UCSD-AML1 (cell line): ENCODE results near the gene UMODL1.

Experiments used
- DNase-seq: peaks from one replicate; lab custom pipeline; 2025; ENCODE audit not compliant: unreplicated experiment; lab: John Stamatoyannopoulos, UW

Gene UMODL1

DNA sequence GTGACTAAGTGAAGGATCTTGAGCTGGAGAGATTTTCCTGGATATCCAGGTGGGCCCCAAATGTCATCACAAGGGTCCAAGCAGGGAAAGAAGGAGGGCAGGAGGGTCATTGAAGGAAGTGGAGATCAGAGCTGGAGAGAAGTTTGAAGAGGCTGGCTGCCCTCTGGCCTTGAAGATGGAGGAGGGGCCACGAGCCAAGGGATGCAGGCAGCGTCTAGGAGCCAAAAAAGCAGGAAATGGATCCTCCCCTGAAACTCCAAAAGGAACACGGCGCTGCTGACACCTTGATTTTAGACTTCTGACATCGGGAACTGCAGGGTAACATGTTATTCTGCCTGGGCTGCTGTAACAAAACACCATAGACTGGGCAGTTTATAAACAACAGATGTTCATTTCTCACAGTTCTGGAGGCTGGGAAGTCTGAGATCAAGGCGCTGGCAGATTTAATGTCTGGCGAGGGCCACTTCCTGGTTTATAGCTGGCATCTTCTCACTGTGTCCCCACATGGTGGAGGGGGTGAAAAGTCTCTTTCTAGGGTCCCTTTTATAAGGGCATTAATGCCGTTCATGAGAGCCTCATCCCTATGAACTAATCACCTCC, 32.2 kb upstream of the UMODL1 start:
- no peak for DNase-seq

DNA sequence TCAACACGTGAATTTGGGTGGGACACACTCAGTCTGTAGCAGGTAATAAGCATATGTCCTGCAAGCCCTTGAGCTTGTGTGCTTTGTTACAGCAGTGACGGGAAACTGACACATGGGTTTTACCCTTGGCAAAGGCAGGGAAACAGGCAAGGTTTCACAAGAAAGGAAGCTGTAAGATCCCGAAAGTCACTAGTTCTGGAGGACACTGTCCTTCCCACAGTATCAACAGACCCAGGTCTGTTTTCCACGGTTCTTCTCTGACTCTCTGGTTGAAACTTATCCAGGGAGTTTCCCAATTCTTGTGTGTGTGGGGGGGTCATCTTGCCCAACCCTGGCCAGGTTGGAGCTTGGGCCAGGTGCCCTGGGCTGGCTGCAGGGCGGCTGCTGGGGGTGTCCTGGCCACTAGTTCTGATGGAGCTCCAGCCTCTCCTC, 31.6 kb upstream of the UMODL1 start:
- no peak for DNase-seq

DNA sequence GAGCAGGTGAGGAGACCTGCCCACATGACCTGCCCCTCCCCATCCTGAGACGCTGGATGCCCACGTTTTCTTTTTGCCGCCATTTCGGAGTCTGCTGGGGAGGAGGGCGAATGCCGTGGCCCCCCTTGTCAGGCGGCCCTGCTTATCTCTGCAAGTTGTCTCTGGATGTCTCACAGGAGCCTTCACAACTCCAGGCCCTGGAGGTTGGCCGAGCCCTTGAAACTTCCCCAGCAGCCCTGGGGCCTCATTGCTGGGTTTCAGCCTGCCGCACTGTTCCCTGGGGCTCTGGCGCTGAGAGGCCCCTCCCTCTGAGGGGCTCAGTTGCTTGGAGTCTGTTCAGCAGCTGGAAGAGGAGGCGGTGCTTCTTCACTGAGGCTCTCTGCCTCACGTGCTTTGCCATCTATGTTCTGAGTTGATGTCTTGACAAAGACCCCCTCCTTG, 31.2 kb upstream of the UMODL1 start:
- DNase-seq, result no peak

DNA sequence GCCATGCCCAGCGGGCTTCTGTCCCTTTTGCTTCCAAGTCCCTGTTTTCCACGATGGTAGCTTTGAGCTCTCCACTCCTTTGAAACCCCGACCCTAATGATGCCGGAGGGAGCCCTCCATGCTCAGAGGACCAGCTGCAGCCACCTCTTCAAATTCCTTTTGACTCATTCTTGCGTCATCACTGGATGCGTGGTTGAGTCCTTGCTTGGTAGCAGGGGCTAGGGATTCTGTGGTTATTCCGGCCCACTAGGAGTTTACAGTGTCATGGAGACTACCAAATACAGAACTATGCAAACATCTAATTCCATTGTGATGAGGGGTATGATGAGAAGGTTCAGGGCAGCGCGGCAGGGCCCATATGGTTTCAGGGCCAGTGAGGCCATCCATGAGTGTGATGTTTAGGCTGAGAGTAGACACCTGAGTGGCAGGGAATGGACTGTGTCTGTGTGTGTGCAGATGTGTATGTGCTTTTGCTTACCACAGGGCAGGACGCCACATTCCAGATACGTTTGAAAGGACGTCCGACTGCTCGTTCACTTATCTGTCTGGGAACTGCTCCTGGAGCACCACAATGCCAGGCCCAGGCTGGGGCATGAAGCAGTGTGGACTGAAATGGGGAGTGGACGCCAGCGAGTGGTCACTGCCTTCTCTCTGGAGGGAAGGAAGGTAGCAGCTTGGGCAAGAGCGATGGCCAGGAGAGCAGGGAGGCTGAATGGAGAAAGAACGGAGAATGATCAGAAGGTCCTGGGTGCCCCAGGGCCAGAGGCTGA, 30.5 kb upstream of the UMODL1 start:
- no peak for DNase-seq

DNA sequence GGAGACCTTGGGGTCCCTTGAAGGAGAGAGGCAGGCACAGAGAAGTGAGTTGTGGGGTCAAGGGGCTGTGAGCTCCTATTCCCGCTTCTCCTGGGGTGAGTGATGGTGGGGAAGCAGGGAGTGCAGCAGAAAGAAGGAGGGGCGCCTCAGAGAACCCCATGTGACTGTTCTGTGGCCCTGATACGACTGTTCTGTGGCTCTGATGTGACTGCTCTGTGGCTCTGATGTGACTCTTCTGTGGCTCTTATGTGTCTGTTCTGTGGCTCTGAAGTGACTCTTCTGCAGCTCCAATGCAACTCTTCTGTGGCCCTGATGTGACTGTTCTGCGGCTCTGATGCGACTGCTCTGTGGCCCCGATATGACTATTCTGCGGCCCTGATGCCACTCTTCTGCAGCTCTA, 29.9 kb upstream of the UMODL1 start:
- no peak for DNase-seq

DNA sequence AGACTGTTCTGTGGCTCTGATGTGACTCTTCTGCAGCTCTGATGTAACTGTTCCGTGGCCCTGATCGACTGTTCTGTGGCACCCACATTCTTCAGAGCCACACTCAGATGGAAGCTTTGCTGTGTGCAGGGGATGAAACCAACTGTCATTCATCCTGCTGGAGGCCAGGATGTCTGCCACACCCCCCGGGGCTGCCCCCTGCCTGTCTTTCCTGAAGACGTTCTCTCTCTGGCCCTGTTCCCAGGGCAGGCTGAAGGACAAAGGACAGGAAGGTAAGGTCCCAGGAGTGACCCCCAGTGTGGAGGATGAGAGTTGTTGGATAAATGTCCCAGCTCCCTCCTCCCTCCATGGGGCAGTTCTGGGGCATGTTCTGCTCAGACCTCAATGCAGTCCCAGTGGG, 29.4 kb upstream of the UMODL1 start:
- no peak for DNase-seq

DNA sequence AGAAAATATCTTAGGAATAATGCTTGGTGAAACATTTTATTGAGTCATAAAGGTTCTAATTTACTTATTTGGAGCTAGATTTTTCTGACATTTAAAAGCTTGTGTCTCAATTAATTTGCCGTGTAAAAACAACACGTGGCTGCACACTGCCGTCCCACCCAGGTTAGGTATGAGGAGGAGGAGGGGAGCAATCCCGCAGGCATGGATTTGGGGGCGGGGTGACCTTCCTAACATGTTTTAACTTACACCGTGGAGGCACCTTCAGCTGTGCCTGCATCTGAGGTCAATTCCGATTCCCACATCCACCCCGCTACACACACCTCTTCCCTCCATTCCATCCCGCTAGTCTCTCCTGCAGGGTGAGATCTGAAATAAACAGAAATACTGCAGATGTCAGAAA, 28.5 kb upstream of the UMODL1 start:
- no peak for DNase-seq

DNA sequence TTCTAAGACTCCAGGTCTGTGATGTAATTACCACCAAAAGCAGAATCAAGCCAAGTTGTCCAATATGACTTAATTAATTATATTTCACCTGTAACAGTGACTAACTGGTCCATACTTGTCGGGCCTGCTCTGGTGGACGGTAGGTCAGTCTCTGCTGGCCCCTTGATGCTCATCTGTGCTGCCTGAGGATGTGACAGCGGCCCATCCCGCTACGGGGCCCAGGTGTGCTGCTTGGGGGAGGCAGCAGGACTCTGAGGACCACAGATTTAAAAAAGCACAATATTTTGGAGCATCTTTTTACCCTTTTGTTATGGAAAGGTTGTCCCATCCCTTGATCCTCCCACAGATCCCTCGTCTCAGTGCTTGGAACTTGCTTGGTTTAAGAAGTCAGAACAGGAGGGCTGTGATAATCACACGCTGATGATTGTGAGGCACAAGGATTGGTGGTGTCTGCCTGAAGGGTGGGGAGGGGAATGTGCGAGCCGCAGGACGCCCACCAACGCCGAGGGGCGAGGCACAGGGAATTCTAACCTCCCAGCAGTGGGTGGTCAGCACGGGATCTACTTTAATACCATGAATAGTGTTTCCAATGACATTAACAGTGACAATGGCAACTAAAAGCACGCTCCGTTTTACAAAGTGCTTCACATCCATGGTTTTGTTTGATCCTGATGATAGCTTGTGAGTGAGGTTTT, 27.8 kb upstream of the UMODL1 start:
- DNase-seq, result no peak

DNA sequence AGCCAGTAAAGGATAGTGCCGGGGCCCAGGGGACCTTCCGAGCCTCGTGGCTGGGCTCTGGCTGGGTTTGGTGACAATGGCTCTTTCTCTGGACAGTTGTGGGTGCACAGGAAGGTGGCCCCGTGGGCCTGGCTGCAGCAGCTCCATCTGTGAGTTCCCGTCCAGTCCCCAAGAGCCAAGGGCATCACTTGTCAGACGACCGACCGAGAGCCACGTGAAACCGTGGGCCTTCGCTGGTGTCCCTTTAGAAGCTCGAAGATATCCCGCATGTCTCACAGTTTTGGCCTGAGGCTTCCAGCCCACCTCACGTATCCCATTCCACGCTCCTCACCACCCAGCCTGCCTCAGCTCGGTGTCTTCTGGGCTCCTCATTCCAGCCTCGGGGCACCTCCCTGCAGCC, 27.2 kb upstream of the UMODL1 start:
- no peak for DNase-seq

DNA sequence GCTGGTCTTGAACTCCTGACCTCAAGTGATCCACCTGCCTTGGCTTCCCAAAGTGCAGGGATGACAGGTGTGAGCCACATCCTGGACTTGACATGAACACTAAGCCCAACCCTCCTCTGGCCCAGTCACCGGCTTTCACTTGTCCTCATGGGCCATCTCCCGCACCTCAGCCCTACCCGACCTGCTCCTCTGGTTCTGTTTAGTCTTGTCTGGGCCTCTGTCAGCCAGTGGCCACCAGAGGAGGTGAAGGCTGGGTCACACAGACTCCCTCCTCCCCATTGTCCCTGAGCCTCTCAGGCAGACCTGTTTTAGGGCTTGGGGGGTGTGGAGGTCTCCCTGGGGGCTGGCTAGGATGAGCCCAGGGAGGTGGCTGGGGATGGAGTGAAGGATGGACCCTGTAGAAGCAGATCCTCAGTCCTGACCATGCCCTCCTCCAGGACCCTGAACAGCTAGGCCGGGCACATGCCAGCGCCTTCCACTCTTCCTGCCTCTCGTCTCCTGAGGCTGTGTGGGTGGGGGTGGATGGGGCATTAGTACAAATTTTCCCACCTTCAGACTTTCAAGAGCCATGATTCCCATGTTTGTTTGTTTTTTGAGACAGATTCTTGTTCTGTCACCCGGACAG, 26.1 kb upstream of the UMODL1 start:
- no peak for DNase-seq

DNA sequence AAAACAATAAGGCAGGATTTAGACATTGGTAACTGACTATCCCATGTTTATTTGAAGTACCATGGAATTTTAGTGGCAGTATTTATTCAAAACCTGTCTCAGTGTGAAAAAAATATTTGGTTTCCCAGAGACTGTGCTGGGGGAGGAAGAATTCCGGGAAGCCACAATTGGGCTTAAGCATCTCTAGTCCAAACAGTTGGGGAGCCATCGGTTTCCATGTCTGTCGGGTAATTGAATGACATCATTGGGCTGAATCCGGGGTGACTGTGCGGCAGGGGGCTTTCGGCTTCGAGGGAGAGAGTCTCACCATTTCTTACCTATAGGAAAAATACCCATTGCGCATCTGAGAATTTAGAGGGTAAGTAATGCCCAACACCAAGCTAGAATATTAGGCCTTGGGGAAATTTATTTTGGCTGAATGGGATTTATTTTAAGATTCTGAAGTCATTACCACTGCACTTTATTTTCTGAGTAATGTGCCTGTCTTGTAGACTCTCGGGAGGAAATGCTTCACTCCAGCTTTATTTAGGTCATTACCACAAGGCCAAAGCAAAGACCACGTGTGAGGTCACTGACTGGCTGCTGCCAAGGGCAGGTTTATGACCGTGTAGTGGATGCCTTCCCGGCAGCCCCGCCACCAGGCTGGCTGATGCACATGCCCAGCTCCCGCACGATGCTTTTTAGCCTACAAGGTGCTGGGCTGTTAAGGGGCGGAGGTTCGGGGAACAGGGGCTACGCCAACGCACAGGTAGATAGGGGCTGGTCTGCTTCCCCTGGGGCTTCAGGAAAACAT, 23.1 kb upstream of the UMODL1 start:
- peak; percentile 33 for DNase-seq

DNA sequence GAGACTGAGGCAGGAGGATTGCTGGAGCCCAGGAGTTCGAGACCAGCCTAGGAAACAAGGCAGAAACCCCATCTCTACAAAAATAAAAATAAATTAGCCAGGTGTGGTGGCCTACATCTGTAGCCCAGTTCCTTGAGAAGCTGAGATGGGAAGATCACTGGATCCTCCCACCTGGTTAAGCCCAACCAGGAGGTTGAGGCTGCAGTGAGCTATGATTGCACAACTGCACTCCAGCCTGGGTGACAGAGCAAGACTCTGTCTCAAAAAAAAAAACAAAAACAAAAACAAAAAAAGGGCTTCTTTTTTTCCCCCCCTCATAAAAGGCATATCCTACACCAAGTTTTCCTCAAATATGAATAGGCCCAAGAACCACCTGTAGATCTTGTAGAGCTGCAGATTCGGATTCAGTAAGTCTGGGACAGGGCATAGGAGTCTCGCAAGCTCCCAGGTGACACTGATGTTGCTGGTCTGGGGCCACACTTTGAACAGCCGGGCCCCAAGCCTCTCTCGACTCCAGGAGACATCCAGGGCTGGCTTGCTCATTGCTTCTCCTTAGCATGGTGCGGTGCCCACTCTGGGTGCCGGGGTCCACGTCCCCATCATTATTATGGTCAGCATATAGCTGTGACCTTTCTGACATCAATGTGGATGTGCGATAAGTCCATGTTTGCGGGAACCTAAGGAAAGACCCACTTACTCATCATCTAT, 22.1 kb upstream of the UMODL1 start:
- no peak for DNase-seq

DNA sequence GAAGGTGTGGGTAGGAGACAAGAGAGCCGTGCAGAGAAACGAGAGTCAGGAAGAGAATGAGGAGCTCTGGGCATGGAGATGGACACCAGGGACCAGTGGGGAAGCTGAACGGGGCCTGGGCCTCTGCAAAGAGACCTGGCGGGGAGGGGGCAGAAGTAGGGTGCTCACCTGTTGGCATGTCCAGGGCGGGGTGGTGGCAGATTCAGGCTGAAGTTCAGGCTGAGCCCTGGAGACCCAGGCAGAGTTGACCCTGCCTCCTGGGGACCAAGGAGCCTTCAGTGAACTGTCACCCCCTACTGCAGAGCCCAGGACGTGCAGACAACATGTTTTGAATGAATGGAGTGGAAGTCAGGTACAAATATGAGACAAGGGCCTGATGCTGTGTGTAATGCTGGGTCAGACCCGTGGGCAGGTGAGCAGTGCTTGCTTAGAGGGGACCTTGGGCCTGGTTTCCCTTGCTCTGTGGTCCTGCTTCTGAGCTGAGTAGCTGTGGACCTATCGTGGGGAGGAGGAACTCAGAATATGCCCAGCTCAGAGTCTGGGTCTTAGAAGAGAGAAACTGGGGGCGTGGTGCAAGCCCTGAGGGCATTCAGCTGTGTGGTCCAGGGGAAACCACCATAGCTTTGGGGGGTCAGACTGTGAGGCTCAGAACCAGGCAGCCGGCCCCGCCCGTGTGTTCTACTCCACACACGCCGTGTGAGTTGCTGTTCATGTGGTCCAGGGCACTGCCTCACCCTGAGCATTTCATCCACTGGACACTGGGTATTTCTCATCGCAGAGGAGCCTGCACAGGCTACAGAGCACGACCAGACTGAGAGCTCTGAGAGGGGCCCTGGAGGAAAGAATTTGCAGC, 21.3 kb upstream of the UMODL1 start:
- DNase-seq, result no peak

DNA sequence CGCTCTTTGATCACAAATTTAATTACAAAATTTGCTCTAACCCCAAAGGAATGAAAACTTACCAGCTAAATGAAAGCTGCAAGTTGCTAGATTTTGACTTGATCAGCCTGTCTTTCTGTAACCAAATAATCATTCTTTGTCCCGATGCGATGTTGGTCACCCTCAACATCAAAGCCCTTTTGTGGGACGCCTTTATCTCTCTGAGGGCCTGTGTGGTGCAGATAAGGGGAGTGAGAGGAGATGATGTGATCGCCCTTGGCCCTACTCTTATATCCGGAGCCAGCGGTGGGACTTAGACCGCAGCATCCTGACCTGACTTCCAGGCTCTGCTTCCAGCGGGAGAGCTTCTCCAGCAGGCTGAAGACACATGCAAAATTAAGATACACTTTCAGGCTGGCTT, 19.3 kb upstream of the UMODL1 start:
- DNase-seq, result peak; percentile 72

DNA sequence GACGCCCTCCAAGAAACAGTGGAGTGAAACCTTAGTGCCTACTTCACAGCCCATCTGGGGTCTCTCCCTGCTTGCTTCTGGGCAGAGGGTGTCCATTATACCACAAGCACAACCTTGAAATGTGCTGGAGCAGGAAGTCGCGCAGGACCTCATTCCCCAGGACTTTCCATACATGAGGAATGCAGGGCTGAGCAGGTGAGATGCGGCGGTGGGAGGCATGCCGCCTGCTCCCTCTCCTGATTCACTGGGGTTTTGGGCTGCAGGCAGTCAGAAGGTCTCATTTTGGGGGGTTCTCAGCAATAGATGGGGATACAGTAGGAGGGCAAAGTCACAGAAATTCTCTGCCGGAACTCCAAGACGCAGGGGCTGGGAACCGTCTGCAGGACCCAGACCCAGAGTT, 15.7 kb upstream of the UMODL1 start:
- DNase-seq, result no peak

DNA sequence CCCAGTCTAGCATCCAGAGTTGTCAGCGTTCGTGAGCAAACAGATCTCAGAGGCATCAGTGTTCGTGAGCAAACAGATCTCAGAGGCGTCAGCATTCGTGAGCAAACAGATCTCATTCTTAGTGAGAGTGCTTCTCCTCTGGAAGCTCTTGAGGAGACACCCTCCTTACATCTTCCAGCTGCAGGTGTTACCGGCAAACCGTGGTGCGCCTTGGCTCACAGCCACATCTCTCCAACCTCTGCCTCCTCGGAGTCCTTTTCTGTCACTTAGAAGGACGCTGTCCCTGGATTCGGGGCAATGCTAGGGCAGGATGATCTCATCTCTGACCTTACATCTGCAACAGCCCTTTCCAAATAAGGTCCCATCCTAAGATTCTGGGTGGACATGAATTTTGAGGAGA, 14.6 kb upstream of the UMODL1 start:
- no peak for DNase-seq

DNA sequence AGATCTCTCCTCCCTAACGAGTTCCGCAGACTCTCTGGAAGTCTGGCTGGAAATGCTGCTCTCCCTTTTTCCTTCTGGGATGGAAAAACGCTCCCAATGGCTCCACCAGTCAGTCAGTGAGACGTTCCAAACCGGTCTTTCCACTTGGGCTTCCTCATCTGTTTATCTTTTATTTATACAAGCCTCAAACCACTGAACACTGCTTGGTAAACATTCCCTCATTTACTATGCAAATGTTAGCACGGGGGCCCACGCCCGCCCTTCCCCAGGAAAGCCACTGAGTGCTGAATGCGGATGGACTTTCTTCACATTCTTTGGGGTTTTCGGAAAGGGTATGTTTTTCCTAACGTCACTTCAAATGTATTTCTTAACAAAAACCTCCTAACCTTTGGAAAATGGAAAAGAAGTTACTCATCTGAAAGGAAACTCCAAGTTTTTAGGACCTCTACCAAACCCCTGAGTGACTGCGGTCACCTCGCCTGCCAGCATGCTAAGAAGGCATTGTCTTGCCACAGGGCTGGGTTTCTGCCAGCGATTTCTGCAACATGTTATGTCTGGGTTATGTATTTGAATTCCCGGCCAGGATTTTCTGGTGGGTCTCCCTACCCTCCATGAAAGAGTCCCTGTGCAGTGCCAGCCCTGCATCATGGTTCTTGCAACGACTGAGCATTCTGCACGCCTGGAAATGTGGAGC, 14.0 kb upstream of the UMODL1 start:
- no peak for DNase-seq

DNA sequence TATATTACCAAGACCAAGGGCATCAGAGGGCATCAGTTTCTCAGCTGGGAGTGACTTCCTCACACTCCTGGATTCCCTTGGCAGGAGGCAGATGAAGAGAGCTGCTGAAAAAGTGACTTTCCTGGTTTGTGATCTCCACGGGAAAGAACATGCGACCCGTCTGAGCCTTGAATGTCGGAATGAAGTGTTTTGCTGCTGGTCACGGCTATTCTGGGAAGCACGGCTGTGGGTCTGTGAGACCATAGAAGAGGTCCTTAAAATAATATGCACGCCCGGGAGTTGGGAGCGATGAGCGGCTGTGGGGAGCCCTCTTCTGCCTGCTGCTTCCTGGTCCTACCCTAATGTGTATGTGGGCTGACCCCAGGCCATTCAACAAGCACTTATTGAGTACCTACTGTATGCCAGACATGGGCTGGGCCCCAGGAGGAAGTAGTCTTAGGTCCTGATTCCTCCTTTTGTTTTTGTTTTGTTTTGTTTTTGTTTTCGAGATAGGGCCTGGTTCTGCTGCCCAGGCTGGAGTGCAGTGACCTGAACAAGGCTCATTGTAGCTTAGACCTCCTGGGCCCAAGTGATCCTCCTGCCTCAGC, 13.2 kb upstream of the UMODL1 start:
- no peak for DNase-seq
